GM21723 (cell line): ENCODE measurements around the gene GRIK2.
"Not testable (repeated sequence)": the region's sequence is repeated elsewhere in the genome, so short reads cannot be mapped to it uniquely, and the experiment has no call there.

ENCODE experiments used
- ATAC-seq: cut with Tn5 transposase; IDR thresholded peaks from one replicate; pipeline ENCODE4 v1.9.1; 2021; ENCODE audit warnings: mild to moderate bottlenecking, moderate library complexity; ENCODE audit not compliant: unreplicated experiment

Gene GRIK2

GRCh38 chr6:101393251-101393828 is at the start of gene GRIK2:
TSS of gene GRIK2 (plus strand) at chr6:101393708.
- peak; percentile 58 for ATAC-seq

- no peak for ATAC-seq
Measured at GRCh38 chr6:101344885-101345284, 48.6 kb upstream of the GRIK2 start.

DNA sequence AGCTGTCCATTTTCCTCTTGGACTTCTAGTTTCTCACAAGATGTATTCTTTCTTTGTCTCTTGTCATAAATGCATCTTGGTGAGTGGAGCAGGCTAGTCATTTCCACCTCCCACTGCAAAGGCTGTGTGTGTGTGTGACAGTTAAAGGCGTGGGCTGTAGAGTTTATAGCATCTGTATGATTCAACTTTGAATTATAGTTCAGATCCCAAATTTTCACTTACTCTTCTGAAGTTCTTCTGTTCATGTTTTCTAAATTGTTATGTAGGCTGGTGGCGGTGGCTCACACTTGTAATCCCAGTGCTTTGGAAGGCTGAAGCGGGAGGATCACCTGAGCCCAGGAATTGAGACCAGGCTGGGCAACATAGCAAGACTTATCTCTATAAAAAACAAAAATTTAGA is 44.7 kb upstream of the GRIK2 start:
- no peak for ATAC-seq

- not testable (repeated sequence) for ATAC-seq
Measured at GRCh38 chr6:101350631-101351030, 42.9 kb upstream of the GRIK2 start.

DNA sequence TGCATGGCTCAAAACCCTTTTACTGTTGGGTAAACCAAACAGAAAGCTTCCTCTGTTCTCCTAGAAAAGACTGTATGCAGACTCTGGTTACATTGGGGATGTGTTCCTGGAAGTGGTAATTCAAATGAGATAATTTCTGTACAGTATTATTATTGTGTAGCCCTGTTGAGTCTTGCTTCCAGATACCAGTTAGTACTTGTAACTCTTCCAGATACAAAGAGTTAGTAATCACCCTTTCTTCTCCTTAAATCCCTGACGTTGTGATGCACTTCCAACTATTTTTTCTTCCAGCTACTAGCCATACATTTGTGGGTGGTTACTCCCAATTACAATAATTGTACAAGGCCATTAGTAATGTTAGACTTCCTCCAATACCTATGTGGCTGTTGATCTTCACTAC is 42.3 kb upstream of the GRIK2 start:
- ATAC-seq = no peak

DNA sequence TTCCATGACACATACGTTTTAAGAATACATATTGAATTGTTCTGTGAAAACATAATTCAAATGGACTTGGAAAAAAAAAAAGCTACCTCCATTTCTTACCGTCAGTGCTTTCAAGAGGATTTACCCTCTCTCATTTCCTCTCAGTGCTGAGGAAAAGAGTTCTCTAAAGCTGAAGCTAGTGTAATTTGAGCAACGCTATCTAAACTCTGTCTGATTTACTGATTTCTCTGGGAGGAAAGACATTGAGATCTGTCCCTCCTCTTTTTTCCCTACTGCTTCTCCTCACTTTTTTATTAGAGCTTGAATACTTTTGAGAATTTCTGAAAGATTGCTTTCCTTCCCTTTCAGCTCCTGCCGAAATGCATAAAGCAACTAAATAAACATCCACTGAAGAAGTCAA is 41.2 kb upstream of the GRIK2 start:
- ATAC-seq = no peak

DNA sequence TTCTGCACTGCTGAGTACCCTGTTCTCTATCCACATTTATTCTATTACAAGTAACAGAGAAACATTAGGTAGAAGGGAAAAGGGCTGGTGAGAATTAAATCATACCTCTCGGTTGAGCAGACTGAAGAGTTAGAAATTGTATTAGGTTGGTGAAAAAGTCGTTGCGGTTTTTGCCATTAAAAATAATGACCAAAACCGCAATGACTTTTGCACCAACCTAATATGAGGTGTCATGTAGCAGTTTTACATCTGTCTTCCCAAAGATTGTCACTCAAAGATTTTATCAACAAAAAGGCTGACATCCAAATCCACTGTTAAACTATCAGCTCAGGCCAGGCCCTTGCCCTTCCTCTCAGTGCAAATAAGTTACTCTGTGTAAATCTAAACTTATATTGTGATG is 28.3 kb upstream of the GRIK2 start:
- ATAC-seq = no peak

GRCh38 chr6:101379926-101380325 is 13.6 kb upstream of the GRIK2 start:
- no peak for ATAC-seq

- ATAC-seq = no peak
Measured at GRCh38 chr6:101380897-101381630, 12.4 kb upstream of the GRIK2 start.

- not testable (repeated sequence) for ATAC-seq
Measured at GRCh38 chr6:101383747-101384146, 9.8 kb upstream of the GRIK2 start.

DNA sequence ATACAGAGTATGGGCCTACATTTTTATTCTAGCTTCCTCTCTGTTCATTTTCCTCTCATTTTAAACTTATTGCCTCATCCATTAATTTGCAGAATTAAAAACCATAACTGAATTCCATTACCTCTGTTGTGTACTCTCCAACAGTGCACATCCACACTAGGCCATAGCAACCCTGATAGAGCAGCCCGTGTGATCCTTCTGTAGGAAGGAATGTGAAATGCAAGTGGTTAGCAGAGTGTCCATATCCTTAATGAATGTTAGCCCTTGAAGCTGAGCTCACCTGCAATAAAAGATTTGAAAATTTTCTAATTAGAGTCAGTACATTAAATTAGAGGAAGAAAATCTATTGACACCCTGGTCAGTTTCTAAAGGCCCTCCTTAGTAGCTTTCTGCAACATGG is 6.5 kb upstream of the GRIK2 start:
- no peak for ATAC-seq

DNA sequence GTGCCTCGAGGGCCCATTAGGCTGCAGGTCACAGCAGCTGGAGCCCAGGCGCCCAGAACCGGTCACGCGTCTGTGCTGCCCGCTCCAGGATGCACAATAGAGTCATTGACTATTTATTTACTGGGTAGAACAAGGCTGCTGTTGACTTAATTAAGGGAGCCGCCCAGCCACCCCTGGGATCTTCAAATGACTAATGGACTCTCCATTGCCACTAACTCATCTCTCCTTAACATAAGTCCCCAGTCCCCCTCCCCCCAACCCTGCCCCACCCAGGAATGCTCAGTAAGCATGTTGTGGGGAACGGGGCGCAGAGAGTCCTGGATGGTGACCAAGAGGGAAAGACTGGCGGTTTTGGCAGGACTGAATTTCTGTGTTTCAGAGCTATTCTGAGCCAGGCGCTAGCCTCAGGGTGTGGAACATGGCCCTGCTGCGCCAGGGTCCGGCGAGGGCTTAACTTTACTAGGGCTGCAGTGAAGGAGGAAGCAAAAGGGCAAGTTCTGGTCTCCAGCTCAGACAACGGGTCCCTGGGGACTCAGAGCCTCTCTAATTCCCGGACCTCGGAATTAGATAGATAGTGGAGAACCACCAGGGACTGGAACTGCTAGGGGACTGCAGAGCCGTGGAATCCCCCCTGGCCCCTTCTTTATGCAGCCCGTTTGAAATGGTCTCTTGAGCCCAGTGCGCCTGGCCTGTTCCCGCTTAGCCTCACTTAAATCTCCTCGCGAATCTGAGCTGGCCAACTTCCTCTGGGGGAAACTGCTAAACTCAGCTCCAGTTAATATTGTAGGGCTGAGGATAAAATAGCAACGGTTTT is 1.5 kb upstream of the GRIK2 start:
- ATAC-seq = no peak

- no peak for ATAC-seq
Measured at GRCh38 chr6:101392586-101393230, 800 bp upstream of the GRIK2 start.

- no peak for ATAC-seq
Measured at GRCh38 chr6:101393829-101394251, 332 bp downstream of the GRIK2 start.

DNA sequence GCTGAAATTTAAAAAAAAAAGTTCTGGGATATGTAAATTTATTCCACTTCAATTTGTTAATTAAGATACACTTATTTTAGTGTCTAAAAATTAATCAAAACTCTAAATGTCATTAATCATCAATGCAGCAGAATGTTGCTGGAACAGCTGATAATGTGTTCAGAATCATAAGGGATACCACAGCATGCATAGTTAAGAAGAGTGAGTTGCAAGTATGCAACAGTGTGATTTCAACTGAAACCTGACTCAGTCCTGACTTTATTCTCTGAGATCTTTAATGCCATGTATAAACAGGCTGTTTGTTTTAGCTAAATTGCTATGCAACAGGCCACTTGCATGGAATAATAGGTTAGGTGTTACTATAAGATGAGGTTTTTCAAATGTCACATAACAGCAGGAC is 1.4 kb downstream of the GRIK2 start:
- no peak for ATAC-seq

GRCh38 chr6:101395345-101395744 is 1.8 kb downstream of the GRIK2 start:
- no peak for ATAC-seq

- ATAC-seq = peak; percentile 57
Measured at GRCh38 chr6:101396548-101397173, 3.2 kb downstream of the GRIK2 start.

GRCh38 chr6:101397199-101397598 is 3.7 kb downstream of the GRIK2 start:
- no peak for ATAC-seq

- ATAC-seq = no peak
Measured at GRCh38 chr6:101398716-101399615, 5.5 kb downstream of the GRIK2 start.

DNA sequence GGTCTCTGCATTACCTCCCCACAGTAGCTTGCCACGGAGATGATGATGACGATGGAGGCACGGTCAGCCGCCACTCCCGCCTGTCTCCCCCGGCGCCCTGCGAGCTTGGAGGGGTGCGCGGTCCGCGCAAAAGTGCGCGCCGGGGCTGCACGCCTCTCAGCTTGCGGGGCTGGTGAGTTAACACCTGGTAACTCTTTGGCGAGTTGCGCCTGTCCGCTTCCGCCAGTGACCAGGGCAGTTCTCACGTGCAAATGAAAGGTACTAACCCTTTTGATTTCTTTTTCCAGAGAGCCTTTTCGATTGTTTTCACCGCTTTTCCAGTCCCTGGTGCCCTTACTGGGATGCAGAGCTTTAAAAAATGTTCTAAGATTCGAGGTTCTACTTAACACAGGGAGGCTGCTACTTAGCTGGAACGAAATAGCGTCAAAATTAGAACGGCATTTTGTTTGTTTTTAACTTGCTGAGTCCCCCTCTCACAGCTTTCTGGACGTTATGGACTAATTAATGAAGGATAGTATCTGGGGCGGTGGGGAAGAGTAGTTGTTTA is 6.2 kb downstream of the GRIK2 start:
- ATAC-seq = no peak
